NCI-H2029 treated with DMSO at 0.1 percent for 48 hours (cell line): ENCODE data around the gene ANKDD1A.

Source experiments
- DNase-seq: peaks from one replicate; lab custom pipeline; 2025; lab: John Stamatoyannopoulos, UW

ANKDD1A gene

DNA sequence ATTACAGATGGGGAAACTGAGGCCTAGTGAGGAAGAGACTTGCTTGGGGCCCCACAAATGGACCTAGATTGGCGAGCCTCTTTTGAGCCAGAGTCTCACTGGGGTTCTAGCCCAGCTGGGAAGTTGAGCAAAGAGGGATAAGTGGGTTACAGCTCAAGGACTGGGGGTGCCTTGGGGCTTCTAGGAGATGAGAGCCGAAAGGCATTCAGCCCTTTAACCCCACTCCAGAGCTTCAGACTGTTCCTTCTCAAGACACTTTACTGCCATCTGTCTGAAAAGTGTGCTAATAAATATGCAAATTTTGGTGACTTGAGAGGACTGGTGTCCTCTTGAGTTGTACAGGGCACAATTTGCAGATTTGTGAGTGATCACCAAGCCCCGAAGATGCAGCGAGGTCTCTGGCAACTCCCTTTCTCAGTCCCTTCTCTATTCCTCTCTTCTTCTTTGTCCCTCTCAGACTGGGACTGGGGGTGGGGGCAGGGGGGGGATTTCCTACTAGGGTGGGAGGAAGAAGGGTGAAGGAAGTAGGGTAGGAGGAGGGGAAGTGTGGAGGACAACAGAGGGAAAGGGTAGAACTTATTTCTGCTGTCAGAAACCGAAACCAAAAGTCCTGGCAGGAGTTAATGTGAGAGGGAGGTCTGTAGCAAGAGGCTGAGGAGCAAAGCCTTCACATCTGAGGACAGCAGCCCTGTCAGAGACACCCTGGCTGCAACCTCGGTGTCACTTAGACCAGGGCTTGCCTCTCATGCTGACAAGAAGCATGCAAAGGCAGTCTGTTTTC lies 16.2 kb upstream of the ANKDD1A start:
- DNase-seq, result no peak

GRCh38 chr15:64896371-64897069 lies 15.2 kb upstream of the ANKDD1A start:
- DNase-seq, result no peak

DNA sequence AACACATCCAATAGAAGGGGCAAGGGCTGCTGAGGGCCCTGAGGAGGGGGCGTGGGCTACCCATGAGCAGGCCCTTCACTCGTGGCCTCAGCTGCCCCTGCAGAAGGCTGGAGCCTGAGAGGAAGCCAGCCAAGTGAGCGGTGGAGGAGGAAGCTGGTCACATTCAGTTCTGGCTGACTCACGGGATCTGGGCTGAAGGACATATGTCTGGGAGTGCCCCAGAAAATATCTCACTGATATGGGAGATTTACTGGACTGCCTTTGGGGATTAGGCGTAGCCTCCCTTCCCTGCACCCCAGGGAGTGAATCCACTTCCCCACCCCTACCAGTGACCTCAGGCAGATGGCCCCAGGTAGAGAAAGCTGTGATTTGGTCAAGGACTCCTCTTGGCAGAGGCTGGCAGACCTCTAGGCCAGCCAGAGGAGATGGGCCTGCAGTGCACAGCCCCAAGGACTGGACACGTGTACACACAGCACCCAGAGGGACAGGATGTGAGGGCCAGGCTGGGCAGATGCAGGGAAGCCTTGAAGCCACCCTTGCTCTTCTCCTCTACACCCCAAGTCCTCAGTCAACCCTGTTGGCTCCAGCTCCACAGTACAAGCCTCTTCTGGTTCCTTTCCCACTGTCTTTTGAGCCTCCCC lies 14.2 kb upstream of the ANKDD1A start:
- DNase-seq, result no peak

DNA sequence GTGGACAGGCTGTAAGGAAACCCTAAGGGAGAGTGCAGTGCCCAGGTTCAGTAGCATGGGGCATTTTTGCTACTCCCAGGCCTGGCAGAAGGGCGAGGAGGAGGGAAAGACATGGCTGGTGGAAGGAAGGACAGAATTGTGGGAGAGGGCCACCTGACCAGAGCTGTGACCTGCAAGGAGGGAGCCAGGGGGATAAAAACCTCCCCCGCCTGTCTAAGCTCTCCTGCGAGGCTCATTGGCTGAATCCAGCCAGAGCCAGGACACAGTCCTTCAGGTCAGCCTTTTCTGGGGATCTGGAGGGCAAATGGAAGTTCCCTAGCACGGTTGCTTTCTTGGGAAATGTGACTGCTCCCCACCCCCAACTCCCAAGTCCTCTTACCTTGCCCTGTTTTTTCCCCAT lies 13.3 kb upstream of the ANKDD1A start:
- DNase-seq, result no peak

DNA sequence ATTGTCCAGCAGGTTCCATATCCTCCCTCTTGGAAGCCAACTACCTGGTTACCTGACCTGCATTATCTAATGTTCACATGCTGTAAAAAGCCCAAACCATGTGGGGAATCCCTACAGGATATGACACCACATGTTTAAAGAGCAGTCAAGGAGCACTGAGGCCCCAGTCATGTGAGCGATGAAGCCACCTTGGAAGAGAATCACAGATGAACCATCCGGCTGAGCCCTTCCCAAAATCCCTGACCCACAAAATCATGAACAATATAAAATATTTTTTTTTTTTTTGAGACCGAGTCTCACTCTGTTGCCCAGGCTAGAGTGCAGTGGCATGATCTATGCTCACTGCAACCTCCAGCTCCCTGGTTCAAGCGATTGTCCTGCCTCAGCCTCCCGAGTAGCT lies 10.6 kb upstream of the ANKDD1A start:
- no peak for DNase-seq

DNA sequence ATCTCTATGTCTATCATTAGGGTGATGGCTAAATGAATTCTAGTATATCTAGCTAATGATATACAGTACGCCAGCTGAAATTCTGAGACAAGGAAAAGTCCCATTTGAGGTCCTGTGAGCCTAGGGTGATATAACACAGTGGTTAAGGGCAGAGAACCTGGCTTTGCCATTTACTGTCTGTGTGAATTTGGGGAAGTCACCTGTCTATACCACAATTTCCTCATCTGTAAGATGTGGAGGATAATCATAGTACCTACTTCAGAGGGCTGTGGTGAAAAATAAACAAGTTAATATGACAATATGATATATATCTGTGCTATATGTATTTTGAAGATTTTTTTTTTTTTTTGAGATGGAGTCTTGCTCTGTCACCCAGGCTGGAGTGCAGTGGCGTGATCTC lies 9.8 kb upstream of the ANKDD1A start:
- no peak for DNase-seq

DNA sequence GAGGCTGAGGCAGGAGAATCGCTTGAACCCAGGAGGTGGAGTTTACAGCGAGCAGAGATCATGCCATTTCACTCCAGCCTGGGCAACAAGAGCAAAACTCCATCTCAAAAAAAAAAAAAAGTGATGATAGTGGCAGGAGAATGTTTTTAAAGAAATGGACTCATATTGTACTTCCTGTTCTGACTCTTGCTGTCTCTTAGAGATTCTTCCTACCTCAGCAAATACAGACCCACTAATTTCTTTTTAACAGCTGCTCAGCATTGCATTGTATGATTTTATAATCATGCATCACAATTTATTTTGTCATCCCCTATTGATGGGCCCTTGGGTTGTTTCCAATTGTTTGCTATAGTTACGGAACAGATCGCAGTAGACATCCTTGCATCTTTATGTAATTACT lies 8.8 kb upstream of the ANKDD1A start:
- no peak for DNase-seq

DNA sequence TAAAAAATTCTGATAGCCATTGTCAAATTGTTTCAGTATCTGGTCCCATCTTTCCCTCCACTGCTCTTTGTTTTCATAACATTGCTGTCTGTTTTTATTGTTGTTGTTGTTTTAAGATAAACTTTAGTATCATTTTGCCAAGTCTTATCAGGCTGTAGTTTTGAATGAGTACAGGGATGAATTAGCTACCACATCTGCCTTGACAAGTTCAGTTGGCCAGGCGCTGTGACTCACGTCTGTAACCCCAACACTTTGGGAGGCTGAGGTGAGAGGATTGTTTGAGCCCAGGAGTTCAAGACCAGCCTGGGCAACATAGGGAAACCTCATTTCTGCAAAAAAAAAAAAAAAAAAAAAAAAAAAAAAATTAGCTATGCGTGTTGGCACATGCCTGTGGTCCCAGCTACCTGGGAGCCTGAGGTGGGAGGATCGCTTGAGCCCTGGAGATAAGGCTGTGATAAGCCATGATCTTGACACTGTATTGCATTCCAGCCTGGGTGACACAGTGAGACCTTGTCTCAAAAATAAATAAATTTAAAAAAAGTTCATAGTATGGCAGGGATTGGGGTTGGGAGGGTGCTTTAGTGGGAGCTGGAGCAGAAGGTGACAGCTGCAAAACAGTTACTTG lies 8.3 kb upstream of the ANKDD1A start:
- DNase-seq, result no peak

DNA sequence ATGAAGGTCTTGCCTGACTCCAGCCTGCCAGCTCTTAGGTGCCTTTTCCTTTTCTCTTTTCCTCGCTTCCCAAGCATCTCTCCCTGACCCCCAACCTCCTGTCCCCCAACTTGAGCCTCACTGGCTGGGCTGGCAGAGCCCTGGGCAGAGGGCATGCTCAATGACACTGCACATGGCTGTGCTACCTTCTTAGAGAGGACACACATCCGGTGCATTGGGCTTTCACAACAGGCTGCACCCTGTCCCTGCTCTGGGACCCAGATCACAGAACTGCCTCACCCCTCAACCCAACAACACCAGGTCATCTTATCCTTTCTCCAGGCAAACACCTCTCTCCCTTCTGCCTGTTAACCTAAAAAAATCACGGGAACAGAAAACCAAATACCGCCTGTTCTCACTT lies 7.5 kb upstream of the ANKDD1A start:
- DNase-seq, result no peak

GRCh38 chr15:64905119-64905831 lies 6.4 kb upstream of the ANKDD1A start:
- no peak for DNase-seq

DNA sequence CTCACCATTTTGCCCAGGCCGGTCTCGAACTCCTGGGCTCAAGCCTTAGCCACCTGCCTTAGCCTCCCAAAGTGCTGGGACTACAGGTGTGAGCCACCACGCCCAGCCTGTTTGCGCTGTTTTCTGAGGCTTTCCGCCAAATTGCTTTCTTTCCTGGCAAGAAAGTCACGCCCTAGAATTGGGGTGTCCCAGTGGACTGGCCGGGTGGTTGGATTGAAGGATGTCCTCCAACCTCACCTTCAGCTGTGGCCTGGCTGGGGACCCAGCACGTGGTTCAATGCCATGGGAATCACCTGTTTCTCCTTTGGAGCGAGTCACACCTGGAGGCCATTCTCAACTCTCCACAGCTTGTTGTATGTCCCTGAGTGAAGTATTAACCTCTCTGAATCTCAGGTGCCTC lies 5.8 kb upstream of the ANKDD1A start:
- no peak for DNase-seq

DNA sequence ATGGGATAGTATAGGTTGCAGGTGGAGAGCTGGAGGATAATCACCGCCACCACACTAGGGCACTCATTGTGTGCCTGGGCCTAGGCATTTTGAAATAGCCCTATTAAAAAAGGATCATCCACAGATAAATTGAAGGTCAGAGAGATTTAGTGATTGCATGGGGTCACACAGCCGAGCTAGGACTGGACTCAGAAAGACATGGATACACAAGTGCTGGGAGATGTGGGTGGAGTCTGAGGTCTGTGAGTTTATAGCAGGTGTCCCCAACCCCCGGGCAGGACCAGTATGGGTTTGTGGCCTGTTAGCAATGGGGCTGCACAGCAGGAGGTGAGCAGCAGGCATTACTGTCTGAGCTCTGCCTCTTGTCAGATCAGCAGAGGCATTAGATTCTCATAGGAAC lies 5.3 kb upstream of the ANKDD1A start:
- DNase-seq, result no peak

- DNase-seq, result no peak
Observed at GRCh38 chr15:64907991-64908390, 3.7 kb upstream of the ANKDD1A start.

GRCh38 chr15:64909546-64909945 lies 2.2 kb upstream of the ANKDD1A start:
- no peak for DNase-seq

GRCh38 chr15:64912379-64913325 lies 950 bp downstream of the ANKDD1A start:
- no peak for DNase-seq

DNA sequence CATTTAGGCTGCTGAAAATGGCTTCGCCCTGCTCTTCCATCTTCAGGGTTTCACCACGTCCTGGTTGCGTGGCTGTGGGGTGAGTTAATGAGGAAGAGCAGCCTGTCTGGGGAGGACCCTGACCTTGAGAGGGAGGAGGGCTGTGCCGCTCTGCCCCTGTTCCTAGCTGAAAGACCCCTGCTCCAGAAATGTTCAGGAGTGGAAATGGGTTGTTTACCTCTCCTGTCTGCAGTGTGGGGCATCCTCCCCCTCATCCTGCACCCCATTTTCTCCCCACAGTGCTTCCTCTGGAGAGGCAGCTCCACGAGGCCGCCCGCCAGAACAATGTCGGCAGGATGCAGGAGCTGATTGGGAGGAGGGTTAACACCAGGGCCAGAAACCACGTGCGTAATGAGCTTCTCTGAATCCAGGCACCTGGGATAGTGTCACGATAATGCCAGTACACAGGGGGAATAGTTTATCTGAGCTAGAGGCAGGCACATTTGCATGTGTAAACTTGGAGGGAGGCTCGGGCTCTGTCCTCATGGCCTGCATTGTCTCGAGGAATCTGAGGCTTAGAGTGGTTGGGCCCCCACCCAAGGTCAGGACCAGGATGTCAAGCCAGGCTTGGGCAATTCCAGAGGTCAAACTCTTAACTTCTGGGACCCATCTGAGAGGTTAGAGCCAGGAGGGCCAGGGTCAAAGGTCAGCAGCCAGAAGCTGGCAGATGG lies 4.0 kb downstream of the ANKDD1A start:
- no peak for DNase-seq

DNA sequence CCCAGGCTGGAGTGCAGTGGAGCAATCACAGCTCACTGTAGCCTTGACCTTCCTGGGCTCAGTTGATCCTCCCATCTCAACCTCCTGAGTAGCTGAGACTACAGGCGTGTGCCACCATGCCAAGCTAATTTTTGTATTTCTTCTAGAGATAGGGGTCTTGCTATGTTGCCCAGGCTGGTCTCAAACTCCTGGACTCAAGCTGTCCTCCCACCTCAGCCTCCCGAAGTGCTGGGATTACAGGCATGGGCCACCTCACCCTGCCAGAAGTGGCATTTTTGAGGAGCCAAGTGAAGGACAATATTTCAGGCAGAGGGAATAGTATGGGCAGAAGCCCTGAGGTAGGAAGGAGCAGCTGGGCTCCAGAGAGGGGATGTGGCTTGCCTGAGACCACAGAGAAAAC lies 4.7 kb downstream of the ANKDD1A start:
- DNase-seq, result no peak

- DNase-seq, result no peak
Observed at GRCh38 chr15:64917211-64917610, 5.5 kb downstream of the ANKDD1A start.

DNA sequence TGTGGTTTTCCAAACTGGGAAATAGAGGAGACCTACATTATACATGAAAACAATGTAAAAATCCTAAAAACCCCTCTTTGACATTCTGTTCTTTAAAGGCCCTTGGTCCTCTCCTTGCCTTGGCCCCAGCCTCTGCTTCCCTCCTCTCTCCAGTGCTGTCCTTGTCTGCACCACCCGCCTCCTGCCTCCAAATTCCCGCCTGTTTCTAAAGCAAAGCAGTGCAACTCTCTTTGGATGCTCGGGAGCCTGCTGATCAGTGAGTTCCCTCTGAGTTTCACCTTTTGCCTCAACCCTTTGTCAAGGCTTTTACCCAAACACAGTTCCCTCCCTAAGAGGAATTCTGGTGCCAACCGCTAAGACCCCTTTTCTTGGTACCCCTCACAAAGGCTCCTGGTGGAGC lies 8.0 kb downstream of the ANKDD1A start:
- DNase-seq, result no peak

DNA sequence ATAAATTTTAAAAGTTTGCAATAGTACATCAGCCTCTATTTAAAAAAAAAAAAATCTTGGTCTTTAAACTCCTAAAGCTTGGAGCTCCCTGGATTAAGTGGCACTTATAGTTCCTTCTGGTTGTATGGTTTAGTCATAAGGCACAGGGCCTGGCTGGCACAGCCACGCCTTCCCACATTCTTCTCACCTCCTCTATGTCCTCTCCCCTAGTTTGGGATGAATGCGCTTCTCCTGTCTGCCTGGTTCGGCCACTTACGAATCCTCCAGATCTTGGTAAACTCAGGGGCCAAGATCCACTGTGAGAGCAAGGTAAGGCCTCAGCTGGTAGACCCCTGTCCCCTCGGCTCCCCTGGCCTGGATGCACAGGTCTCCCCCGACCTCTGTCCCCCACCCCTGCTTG lies 10.0 kb downstream of the ANKDD1A start:
- DNase-seq, result no peak
